ENCODE results near the gene ITGB3. TPM values are rescaled to one million over a fixed set of nuclear protein-coding genes. Genes with fewer than 3 reads are reported as not detected.

ITGB3 gene
- total RNA-seq, 1 experiment from 2014 or later: not detected

- Histone ChIP-seq H3K36me3 (ENCODE audit: control insufficient read depth in 1 of 2, insufficient read depth in 2 of 2, low read length in 2 of 2) (no peaks in the 10 kb centered on the region), H3K4me1 (ENCODE audit: control insufficient read depth in 1 of 2, insufficient read depth in 2 of 2, low read length in 2 of 2) (peaks cover 9 to 12% of the 10 kb centered on the region in 2 experiments), H4K20me1 (ENCODE audit: insufficient read depth) (no peaks in the 10 kb centered on the region), H3K4me2 (ENCODE audit: low read length) (no peak overlapping the region), H3K4me3 (replicated peaks in 1 of 2; ENCODE audit: low read depth in 1 of 2, low read length in 2 of 2) (no peak overlapping the region), H3K9me3 (ENCODE audit: control insufficient read depth in 1 of 2, insufficient read depth in 1 of 2, low read depth in 1 of 2, low read length in 2 of 2) (no peaks in the 10 kb centered on the region), H2AFZ (ENCODE audit: low read depth, low read length, poor library complexity, severe bottlenecking) (no peak overlapping the region), H3K79me2 (ENCODE audit: insufficient read depth, low read length) (no peaks in the 10 kb centered on the region), H3K27ac (ENCODE audit: low read depth, low read length) (no peak overlapping the region), H3K27me3 (ENCODE audit: insufficient read depth, low read length) (no peaks in the 10 kb centered on the region), H3K9ac (ENCODE audit: low read length) (no peak overlapping the region), H3K9me2 (ENCODE audit: insufficient read depth) (no peaks in the 10 kb centered on the region)
- no TSS peak for BruUV-seq (replicated peaks)
- DNase-seq (ENCODE audit: low read depth, low spot score): no peak
- ChIA-PET POLR2A (no interaction called here), RAD21 (ENCODE audit: low non-redundant PET in 1 of 2, low total read pairs in 2 of 2, uncharacterized antibody in 2 of 2, unreplicated experiment in 2 of 2) (no interaction called here), CTCF (no interaction called here)
- intact Hi-C loops (cut with micrococcal nuclease): no loop called here
- TF ChIP-seq REST (IDR thresholded peaks at IDR 0.05; ENCODE audit: low read depth): no peak
- TF ChIP-seq SP1 (IDR thresholded peaks at IDR 0.05; ENCODE audit: low read depth): no peak
- no peak for TF ChIP-seq CEBPB (IDR thresholded peaks at IDR 0.05; ENCODE audit: low read depth)
- TF ChIP-seq EGR1 (IDR thresholded peaks at IDR 0.05; ENCODE audit: low read depth): no peak
- no peak for TF ChIP-seq YY1 (IDR thresholded peaks at IDR 0.05; ENCODE audit: extremely low read depth, insufficient replicate concordance, low read depth, low read length)
- TF ChIP-seq, protein P1, sequence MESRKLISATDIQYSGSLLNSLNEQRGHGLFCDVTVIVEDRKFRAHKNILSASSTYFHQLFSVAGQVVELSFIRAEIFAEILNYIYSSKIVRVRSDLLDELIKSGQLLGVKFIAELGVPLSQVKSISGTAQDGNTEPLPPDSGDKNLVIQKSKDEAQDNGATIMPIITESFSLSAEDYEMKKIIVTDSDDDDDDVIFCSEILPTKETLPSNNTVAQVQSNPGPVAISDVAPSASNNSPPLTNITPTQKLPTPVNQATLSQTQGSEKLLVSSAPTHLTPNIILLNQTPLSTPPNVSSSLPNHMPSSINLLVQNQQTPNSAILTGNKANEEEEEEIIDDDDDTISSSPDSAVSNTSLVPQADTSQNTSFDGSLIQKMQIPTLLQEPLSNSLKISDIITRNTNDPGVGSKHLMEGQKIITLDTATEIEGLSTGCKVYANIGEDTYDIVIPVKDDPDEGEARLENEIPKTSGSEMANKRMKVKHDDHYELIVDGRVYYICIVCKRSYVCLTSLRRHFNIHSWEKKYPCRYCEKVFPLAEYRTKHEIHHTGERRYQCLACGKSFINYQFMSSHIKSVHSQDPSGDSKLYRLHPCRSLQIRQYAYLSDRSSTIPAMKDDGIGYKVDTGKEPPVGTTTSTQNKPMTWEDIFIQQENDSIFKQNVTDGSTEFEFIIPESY (IDR thresholded peaks at IDR 0.05; ENCODE audit: extremely low read depth, insufficient replicate concordance, low read length): no peak
- no peak for TF ChIP-seq TCF7L2 (IDR thresholded peaks at IDR 0.05; ENCODE audit: borderline replicate concordance, extremely low read depth, insufficient read depth, insufficient read length)
- TF ChIP-seq POLR2AphosphoS5 (IDR thresholded peaks at IDR 0.05; ENCODE audit: low read depth, low read length): no peak
- TF ChIP-seq, protein P2, sequence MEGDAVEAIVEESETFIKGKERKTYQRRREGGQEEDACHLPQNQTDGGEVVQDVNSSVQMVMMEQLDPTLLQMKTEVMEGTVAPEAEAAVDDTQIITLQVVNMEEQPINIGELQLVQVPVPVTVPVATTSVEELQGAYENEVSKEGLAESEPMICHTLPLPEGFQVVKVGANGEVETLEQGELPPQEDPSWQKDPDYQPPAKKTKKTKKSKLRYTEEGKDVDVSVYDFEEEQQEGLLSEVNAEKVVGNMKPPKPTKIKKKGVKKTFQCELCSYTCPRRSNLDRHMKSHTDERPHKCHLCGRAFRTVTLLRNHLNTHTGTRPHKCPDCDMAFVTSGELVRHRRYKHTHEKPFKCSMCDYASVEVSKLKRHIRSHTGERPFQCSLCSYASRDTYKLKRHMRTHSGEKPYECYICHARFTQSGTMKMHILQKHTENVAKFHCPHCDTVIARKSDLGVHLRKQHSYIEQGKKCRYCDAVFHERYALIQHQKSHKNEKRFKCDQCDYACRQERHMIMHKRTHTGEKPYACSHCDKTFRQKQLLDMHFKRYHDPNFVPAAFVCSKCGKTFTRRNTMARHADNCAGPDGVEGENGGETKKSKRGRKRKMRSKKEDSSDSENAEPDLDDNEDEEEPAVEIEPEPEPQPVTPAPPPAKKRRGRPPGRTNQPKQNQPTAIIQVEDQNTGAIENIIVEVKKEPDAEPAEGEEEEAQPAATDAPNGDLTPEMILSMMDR (IDR thresholded peaks at IDR 0.05 in 2 of 3, conservative IDR thresholded peaks at IDR 0.05 in 1 of 3; ENCODE audit: borderline replicate concordance in 1 of 3, insufficient read depth in 1 of 3, low read depth in 2 of 3, low read length in 2 of 3): no peak
- TF ChIP-seq MAX (IDR thresholded peaks at IDR 0.05): no peak
- TF ChIP-seq EZH2 (IDR thresholded peaks at IDR 0.05): no peak
- no peak for TF ChIP-seq RAD21 (IDR thresholded peaks at IDR 0.05; ENCODE audit: low read depth)
- no peak for ATAC-seq
These were observed 48.2 kb downstream of the ITGB3 start for GRCh38 chr17:47301831-47302230.

Measured in HCT116 (cell line).